Posterior cingulate gyrus (tissue), 11 donors: ENCODE results near the gene BCAP31.
A peak's percentile ranks its signal among the peaks of the same experiment; 100 is the strongest.
"Not testable (repeated sequence)": the region's sequence is repeated elsewhere in the genome, so short reads cannot be mapped to it uniquely, and the experiment has no call there.

ENCODE experiments used
- DNase-seq, 10 donors: peaks; one replicate each; pipeline versions ENCODE4 v3.0.0 to v3.0.0-alpha.2; 2020 to 2021; ENCODE audit warnings: mixed read lengths in 3 of 10
- intact Hi-C: fragments of 100-400 bp; cut with DNase I; formaldehyde crosslinking; loops from one replicate; pipeline ENCODE4 v1.15.1; 2023

BCAP31 gene

DNA sequence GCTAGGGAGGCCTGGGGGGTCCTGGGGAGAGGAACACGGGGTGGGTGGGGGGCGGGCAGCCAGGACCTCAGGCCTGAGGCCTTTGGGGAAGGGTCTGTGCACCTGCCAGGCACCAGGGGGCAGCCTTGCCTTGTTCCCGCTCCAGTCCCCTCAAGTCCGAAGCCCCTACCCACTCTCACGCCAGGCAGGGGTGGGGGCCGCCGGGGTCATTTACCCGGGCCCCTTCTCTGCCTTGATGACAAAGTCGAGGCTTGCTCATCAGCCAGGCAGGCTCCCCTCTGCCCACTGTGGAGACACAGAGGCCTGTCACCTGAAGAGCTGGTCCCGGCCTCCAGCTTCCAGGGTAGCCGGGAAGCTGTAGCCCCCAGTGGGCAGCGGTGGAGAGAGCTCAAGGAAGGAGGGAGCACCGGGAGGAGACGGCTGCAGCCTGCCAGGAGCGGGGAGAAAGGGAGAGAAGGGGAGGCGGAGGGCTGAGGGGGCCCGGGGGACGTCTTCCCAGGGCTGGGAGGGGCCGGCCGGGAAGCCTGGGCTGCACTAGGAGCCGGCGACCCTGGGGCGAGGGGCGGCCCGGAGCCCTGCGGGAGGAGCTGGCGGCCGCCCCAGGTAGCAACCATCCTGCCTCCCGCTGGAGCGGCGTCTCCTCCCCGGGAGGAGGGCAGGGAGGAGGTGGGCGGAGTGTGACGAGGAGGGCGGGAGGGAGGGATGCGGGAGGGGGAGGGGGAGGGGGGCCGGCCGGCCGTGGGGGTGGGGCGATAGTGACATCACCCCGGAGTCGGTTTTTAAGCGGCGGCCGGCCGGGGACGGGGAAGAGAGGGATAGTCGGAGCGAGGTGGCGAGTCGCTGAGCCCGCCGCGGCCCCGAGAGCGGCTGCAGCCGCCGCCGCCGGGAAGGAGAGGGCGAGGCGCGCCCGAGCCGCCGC, 36.8 kb downstream of the BCAP31 start, which contains the start of gene SLC6A8:
TSS of gene SLC6A8 (plus strand) at position 806 of the 919 bp plus-strand sequence. CDS start 649 bp downstream, outside the sequence.
- intact Hi-C loops = no loop called here
- DNase-seq = peak; percentile 69 to 96 (median 76)

DNA sequence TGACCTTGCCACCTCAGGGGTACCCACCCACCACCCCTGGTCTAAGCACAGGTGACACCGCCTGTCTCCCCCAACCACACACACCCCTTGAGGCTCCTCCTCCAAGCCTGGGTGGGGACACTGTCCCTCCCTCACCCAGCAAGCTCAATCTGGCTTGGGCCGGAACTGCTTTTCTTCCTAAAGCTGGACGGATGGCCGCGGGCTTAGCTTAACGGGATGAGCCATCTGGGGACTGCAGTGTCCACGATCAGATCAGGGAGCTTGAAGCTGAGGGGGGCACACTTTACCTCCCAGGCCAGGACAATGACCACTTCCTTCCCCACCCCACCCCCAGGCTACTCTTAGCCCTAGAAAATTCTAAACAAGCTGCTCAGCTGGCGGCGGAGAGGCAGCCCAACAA, 37.5 kb downstream of the BCAP31 start:
- peak in 3 of 10 donors; percentile 20 to 83 (median 62) for DNase-seq

DNA sequence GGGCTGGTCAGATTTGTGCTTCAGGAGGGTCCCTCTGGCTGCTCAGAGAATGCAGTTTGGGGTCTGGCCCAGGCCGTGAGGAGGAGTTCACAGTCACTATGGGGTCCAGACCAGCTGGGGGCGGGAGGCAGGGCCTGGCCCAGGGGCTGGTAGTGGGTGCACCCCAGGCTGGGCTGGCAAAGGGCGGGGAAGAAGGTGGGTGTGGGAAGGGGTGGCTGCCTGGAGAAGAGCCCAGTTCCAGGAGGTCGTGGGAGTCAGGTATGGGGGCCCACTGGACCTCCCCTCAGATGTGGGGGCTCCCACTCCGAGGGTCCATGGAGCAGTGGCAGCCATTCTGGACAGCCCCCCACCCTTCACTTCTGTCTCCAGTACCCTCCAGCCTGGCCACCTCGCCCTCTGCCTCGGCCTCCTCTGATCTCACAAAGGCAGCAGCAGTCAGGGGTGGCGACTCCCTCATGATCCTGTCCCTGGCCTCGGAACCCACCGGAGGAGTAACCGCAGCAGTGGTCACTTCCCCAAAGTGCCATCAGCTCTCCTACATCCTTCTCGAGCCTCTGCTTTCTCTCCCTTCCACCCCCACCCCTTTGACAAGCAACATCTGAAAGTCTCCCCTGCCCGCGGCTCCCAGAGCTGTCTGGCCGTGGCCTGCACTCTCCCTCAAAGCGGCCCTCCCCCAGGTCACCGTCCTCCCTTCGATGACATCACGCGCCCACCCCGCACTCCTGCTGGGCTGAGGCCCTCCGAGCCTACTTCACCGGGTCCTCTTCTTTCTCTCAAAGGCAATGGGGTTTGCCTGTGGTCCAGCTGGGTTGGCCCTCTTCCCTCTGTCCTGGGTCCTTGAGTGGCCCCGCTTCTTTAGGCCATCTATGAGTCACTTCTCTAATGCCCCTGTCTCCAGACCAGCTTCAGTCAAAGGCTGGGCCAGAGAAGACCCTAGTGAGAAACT, 38.2 kb downstream of the BCAP31 start:
- peak in 5 of 10 donors; percentile 1 to 75 (median 60) for DNase-seq
- intact Hi-C loops = no loop called here

More for the DNA sequence above, 37.5 kb downstream of the BCAP31 start:
- intact Hi-C loops = no loop called here

- peak in 2 of 10 donors; percentile 37 to 70 for DNase-seq
- intact Hi-C loops = no loop called here
Observed at GRCh38 chrX:153685156-153685536, 39.0 kb downstream of the BCAP31 start.

DNA sequence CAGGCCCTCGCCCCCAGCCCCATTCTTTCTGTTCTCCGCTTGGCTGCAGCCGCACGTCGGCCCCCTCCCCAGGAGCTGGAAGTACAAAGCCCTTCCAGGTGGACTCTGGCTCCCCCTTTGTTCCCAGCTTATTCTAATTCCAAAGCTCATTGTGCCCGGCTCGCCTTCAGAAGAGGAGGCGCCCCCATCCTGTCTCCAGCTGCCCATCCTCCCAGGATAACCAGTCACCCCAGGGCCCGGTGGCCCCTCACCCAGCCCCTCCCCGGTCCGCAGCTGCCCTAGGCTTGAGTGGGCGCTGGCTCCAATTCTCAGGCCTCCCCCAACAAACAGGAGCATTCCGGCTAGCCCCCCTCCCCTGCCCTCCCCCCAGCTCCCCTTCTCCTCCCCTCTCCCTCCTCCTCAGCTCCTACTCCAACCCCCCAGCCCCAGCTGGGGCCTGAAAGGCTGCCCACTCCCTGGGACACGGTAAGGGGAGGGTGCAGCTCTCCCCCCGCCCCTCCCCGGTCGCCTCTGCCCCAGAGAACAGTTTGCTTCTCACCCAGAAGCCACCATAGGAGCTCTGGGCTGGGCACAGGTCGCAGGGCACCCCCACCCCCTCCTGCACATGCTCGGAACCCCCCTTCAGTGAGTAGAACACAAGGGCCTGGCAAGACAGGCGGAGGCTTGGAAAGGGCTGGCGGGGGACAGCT, 39.6 kb downstream of the BCAP31 start:
- intact Hi-C loops = no loop called here
- DNase-seq = peak in 3 of 10 donors; percentile 30 to 43 (median 35)

- intact Hi-C loops = not testable (repeated sequence)
- DNase-seq = peak in 1 of 10 donors; percentile 38
Observed at GRCh38 chrX:153683486-153683885, 40.7 kb downstream of the BCAP31 start.

- peak in 4 of 10 donors; percentile 12 to 54 (median 32) for DNase-seq
- intact Hi-C loops = no loop called here
Observed at GRCh38 chrX:153681175-153681574, 43.0 kb downstream of the BCAP31 start.

- intact Hi-C loops = no loop called here
- peak in 2 of 10 donors; percentile 22 to 42 for DNase-seq
Observed at GRCh38 chrX:153674219-153674851, 49.9 kb downstream of the BCAP31 start.

GRCh38 chrX:153673428-153674218, 50.6 kb downstream of the BCAP31 start, which contains the start of gene PNCK:
Gene PNCK, minus strand, starts transcription at chrX:153673813. Its CDS starts 737 bp downstream, at chrX:153673076.
- DNase-seq = peak in 3 of 10 donors; percentile 71 to 84 (median 76)

GRCh38 chrX:153672531-153673427, 51.4 kb downstream of the BCAP31 start:
- intact Hi-C loops = no loop called here
- DNase-seq = peak in 3 of 10 donors; percentile 71 to 88 (median 82)

More at GRCh38 chrX:153673428-153674218, 50.6 kb downstream of the BCAP31 start, which contains the start of gene PNCK:
- intact Hi-C loops = no loop called here

DNA sequence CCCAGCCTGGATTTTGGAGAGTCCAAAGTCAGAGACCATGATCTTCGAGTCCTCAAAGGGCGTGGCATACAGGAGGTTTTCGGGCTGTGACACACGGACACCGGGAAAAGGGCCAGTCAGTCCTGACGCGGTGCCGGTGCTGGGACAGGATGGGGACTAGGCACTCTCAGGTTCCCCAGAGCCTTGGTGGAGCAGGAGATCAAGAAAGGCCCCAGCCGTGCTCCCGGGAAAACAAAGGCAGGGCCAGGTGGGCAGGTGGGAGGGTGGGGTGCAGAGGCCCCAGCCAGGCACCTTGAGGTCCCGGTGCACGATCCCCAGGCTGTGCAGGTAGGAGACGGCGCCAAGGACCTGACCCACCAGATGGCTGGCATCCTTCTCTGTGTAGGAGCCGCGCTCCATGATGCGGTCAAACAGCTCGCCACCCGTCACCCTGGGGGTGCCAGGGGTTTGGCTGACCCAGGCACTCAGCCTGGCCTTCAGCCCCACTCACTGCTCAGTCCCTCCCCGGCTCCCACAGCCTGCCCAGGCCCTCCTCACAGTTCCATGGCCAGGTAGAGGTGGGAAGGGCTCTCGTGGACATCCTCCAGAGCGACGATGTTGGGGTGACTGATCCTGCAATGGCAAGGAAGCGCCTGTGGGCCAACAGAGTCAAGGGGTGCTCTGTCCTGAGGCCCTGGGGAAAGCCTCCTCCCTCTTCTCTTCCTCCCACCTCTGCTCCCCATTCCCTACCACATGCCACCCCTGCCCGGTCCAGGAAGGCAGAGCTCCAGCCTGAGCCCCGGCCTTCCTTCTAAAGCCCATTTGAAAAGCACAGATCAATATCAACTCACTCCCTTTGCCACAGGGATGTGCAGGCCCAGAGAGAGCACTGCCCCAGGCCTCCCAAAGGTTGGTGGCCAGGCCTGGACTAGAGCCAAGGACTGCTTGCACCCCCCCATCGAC, 52.3 kb downstream of the BCAP31 start:
- DNase-seq = peak in 3 of 10 donors; percentile 64 to 74 (median 69)
- intact Hi-C loops = no loop called here

GRCh38 chrX:153670748-153671588, 53.2 kb downstream of the BCAP31 start:
- peak in 2 of 10 donors; percentile 44 to 73 for DNase-seq
- intact Hi-C loops = no loop called here

DNA sequence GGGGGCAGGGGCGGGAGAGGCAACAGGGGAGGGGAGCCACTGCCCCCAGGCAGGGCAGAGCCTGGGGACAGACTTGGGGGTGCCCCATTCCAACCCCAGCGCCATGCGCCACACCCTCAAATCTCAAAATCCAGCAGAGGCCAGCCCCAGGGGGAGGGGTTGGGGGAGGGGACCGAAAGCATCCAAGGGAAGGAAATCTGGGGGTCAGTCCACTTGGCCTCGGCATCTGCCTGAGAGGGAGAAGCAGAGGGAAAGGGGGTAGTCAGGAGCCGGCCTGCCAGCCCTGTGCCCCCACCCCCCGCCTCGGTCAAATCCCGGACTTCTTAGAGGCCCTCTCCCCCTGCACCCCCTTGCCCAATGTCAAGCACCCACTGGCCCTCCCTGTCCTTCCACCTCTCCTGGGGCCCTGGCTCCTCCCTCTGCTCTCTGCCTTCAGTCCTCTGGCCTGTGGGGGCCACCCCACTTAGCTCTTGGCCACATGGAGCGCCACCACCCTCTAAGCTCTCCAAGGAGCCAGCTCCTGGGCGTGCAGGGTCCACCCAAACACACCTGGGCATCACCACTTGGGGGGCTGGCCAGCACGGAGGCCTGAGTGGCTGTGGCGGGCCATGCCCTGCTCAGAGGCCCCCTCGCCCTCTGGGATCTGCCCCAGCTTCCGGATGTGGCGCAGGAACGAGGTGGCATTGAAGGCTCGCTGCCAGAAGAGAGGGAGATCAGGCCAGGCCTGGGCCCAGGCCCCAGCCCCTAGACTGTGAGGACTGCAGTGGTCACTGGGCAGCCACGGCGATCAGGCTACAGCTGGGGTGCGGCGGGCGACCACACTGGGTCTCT, 54.1 kb downstream of the BCAP31 start:
- intact Hi-C loops = loop anchor here (5.0 kb wide), 2 partner anchors 58 to 133 kb away; no protein-coding TSS in a partner anchor

DNA sequence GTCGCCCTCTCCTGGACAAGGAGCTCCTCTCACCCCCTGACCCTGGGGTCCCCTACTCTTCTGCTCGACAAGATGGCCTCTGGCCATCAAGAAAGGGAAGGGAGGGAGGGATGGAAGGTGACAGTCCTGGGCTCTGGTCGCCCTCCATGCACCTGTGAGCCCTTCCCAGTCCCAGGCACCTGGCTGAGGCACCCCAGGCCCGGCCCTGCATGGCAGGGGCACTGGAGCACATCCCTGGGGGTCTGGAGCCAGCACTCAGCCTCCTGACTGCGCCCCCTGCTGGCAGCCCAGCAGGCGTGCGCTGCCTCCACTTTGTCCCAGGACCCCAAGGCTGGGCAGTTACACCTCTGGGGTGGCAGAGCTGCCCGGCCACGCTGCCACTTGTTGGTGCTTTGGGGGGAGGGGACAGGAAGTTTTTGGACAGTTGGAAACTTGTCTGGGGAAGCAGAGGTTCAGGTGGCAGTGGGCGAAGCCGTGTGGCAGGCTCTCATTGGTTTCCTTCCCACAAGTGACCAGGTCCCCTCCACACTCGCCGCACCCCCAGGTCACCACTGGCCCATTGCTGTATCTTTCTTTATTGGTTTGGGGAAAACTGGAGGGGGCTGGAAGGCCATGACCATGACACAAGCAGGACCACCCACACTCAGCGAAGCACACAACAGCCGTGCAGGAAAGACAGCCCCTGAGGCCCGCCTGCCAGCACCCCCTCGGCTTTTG, 54.9 kb downstream of the BCAP31 start:
- intact Hi-C loops = loop anchor here (5.0 kb wide), 2 partner anchors 57 to 132 kb away; no protein-coding TSS in a partner anchor
- DNase-seq = peak in 3 of 10 donors; percentile 63 to 77 (median 77)

More for the DNA sequence above, 54.1 kb downstream of the BCAP31 start:
- peak in 2 of 10 donors; percentile 72 to 81 for DNase-seq
